ENCODE measurements around the gene GGT6. TPM values are rescaled to one million over a fixed set of nuclear protein-coding genes. Genes with fewer than 3 reads are reported as not detected.

GGT6 gene
- total RNA-seq, 2 experiments from 2014 or later = not detected

DNA sequence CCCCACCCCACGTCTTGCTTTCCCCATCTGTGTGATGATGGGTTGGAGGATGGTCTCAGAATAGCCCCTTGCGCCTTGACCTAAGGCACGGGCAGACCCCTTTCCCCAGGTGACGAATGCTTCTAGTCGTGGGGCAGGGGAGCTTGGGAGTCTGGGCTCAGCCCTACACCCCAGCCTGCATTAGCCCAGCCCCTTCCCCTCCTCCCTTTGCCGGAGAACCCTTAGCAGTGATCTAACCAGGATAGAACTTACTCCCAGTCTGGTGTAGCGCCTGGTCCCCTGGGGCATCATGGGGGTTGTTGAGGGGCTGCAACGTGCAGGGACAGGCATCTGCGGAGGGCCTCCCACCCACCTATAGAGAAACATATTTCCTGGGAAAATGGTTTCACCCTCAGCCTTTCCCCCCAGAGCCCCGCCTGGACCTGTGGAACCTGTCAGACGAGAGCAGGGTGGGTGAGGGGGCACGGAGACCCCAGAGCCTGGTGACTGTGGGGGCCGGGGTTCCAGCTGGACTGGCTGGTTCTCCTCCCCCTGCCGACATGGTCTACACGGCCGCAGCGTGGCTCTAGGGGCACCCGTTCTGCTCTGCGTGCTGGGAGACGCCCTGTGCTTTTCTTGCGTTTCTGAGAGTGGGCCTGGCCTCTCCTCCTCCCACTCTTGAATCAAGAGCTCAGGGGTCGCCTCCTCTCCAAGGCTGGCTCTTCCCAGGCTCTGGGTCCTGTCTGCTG is 28.7 kb upstream of the GGT6 start:
- ATAC-seq (ENCODE audit: poor library complexity) (no peak), DNase-seq (no peak)
- Histone ChIP-seq H3K27me3 (ENCODE audit: control insufficient read depth in 1 of 2, insufficient read depth in 2 of 2, low read length in 2 of 2) (peaks cover 11 to 14% of the 10 kb centered on the region in 2 experiments), H3K4me3 (ENCODE audit: low read length) (no peak overlapping the region), H3K27ac (ENCODE audit: low read depth in 1 of 2, low read length in 2 of 2) (no peak overlapping the region), H3K36me3 (ENCODE audit: insufficient read depth, low read length) (no peaks in the 10 kb centered on the region), H3K4me1 (ENCODE audit: insufficient read depth, low read length) (peaks cover 4% of the 10 kb centered on the region), H3K9me3 (ENCODE audit: control insufficient read depth in 1 of 2, insufficient read depth in 1 of 2, low read length in 2 of 2) (no peaks in the 10 kb centered on the region)
- Mint-ChIP-seq H3K9me3 (no peaks in the 10 kb centered on the region), H3K27ac (no peak overlapping the region), H3K4me3 (no peak overlapping the region), H3K27me3 (peaks cover 26% of the 10 kb centered on the region), H3K36me3 (ENCODE audit: low read depth) (no peaks in the 10 kb centered on the region), H3K4me1 (ENCODE audit: low read depth) (no peaks in the 10 kb centered on the region)
- ChIA-PET CTCF (no interaction called here), POLR2A (no interaction called here)
- intact Hi-C loops (cut with DNase I, micrococcal nuclease) = no loop called here
- TF ChIP-seq CTCF (IDR thresholded peaks at IDR 0.05) = no peak

DNA sequence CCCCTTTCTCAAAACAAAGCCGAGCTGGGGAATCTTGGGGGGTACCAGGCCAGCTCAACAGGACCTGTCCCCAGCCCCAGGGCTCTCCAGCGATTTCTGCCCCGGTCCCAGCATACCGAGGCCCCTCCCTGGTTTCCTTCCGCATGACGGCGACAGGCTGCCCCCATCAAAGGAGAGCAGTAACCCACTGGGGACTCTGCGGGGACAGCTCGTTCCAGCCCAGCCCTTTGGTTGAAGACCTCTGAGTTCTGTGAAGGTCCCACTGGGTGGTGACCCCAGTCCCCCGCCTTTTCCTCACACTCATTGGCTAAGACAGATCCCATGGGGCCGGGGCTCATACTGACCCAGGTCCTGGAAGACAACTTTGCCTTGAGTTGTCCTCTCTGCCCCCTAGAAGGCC is 28.0 kb upstream of the GGT6 start:
- Histone ChIP-seq H3K4me1 (ENCODE audit: insufficient read depth, low read length) (peaks cover 10% of the 10 kb centered on the region), H3K27ac (ENCODE audit: low read depth in 1 of 2, low read length in 2 of 2) (no peak overlapping the region), H3K27me3 (ENCODE audit: control insufficient read depth in 1 of 2, insufficient read depth in 2 of 2, low read length in 2 of 2) (peaks cover 18 to 20% of the 10 kb centered on the region in 2 experiments), H3K36me3 (ENCODE audit: insufficient read depth, low read length) (no peaks in the 10 kb centered on the region), H3K4me3 (ENCODE audit: low read length) (no peak overlapping the region), H3K9me3 (ENCODE audit: control insufficient read depth in 1 of 2, insufficient read depth in 1 of 2, low read length in 2 of 2) (no peaks in the 10 kb centered on the region)
- Mint-ChIP-seq H3K4me1 (ENCODE audit: low read depth) (peaks cover 4% of the 10 kb centered on the region), H3K36me3 (ENCODE audit: low read depth) (no peaks in the 10 kb centered on the region), H3K4me3 (no peak overlapping the region), H3K27ac (no peak overlapping the region), H3K9me3 (no peaks in the 10 kb centered on the region), H3K27me3 (peaks cover 33% of the 10 kb centered on the region)
- ChIA-PET CTCF (no interaction called here), POLR2A (no interaction called here)
- DNase-seq (no peak), ATAC-seq (ENCODE audit: poor library complexity) (no peak)
- no peak for TF ChIP-seq CTCF (IDR thresholded peaks at IDR 0.05)
- intact Hi-C loops (cut with DNase I, micrococcal nuclease) = no loop called here

DNA sequence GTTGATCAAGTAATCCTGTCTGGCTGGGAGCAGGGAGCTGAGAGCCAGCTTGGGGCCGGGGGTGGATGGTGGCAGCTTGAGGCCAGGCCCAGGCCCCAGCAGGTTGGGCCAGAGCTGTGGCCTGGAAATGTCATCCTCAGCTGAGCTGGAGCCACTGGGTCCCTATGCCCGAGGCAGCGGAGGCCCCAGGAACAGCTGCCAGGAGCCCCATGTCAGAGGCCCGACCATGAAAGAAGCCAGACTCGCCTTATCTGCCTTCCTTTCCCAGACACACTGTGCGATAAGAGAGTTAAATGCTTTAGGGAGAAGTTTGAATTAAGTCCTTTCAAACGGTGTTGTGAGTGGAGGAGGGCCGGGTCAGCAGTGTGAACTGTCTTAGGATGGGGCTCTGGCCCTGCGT is 27.4 kb upstream of the GGT6 start:
- Histone ChIP-seq H3K27me3 (ENCODE audit: control insufficient read depth in 1 of 2, insufficient read depth in 2 of 2, low read length in 2 of 2) (peaks cover 22 to 26% of the 10 kb centered on the region in 2 experiments), H3K36me3 (ENCODE audit: insufficient read depth, low read length) (no peaks in the 10 kb centered on the region), H3K9me3 (ENCODE audit: control insufficient read depth in 1 of 2, insufficient read depth in 1 of 2, low read length in 2 of 2) (no peaks in the 10 kb centered on the region), H3K4me3 (ENCODE audit: low read length) (no peak overlapping the region), H3K27ac (ENCODE audit: low read depth in 1 of 2, low read length in 2 of 2) (no peak overlapping the region), H3K4me1 (ENCODE audit: insufficient read depth, low read length) (peaks cover 10% of the 10 kb centered on the region)
- no peaks in the 10 kb centered on the region for H3K36me3 Mint-ChIP-seq (ENCODE audit: low read depth)
- H3K4me1 Mint-ChIP-seq (ENCODE audit: low read depth) = peaks cover 4% of the 10 kb centered on the region
- H3K27ac Mint-ChIP-seq = no peak overlapping the region
- TF ChIP-seq CTCF (IDR thresholded peaks at IDR 0.05) = no peak
- no peaks in the 10 kb centered on the region for H3K9me3 Mint-ChIP-seq
- no peak overlapping the region for H3K4me3 Mint-ChIP-seq
- intact Hi-C loops (cut with DNase I, micrococcal nuclease) = no loop called here
- ChIA-PET POLR2A (no interaction called here), CTCF (no interaction called here)
- H3K27me3 Mint-ChIP-seq = peaks cover 39% of the 10 kb centered on the region
- DNase-seq = no peak
- no peak for ATAC-seq (ENCODE audit: poor library complexity)

Data from CD4-positive, alpha-beta T cell (primary cell).